Spleen (tissue), 11 donors: ENCODE results near the gene ETFDH. TPM values are rescaled to one million over a fixed set of nuclear protein-coding genes. Genes with fewer than 3 reads are reported as not detected.
A peak's percentile ranks its signal among the peaks of the same experiment; 100 is the strongest.
"Not testable (repeated sequence)": the region's sequence is repeated elsewhere in the genome, so short reads cannot be mapped to it uniquely, and the experiment has no call there.

Source experiments
- DNase-seq: peaks from one replicate; pipeline ENCODE4 v3.0.0-alpha.2; 2020
- H3K27ac ChIP-seq, 8 donors: fragments of 200-600 bp; sonication (generic) in 7 of 8; 1 replicate in 4 of 8; 2 replicates in 4 of 8; pipeline versions ENCODE4 v1.5.0 to v1.8.0; 2016 to 2021; ENCODE audit warnings: inconsistent platforms in 4 of 8, mild to moderate bottlenecking in 4 of 8, moderate library complexity in 1 of 8
- H3K27me3 ChIP-seq, 7 donors: fragments of 200-600 bp; sonication (generic) in 6 of 7; replicated peaks in 1 of 7; 1 replicate in 4 of 7; 2 replicates in 3 of 7; pipeline versions ENCODE4 v1.5.0 to v1.8.0; 2016 to 2021; ENCODE audit warnings: inconsistent platforms in 3 of 7, mild to moderate bottlenecking in 1 of 7
- H3K36me3 ChIP-seq, 6 donors: fragments of 200-600 bp; sonication (generic) in 5 of 6; 1 replicate in 4 of 6; 2 replicates in 2 of 6; pipeline versions ENCODE4 v1.5.0 to v1.8.0; 2016 to 2021; ENCODE audit warnings: inconsistent platforms in 2 of 6
- H3K4me1 ChIP-seq, 6 donors: fragments of 200-600 bp; sonication (generic) in 5 of 6; 1 replicate in 3 of 6; 2 replicates in 3 of 6; pipeline versions ENCODE4 v1.5.0 to v1.8.0; 2016 to 2021; ENCODE audit warnings: inconsistent platforms in 3 of 6
- H3K4me3 ChIP-seq, 8 donors: fragments of 200-600 bp; sonication (generic) in 7 of 8; 1 replicate in 4 of 8; 2 replicates in 4 of 8; pipeline versions ENCODE4 v1.5.0 to v1.8.0; 2016 to 2021; ENCODE audit warnings: inconsistent platforms in 4 of 8, mild to moderate bottlenecking in 4 of 8, moderate library complexity in 2 of 8
- H3K9me3 ChIP-seq, 8 donors: fragments of 200-600 bp; sonication (generic) in 7 of 8; 1 replicate in 4 of 8; 2 replicates in 4 of 8; pipeline versions ENCODE4 v1.5.0 to v1.8.0; 2016 to 2021; ENCODE audit warnings: inconsistent platforms in 4 of 8
- CTCF ChIP-seq, 11 experiments: fragments of 200-600 bp in 7 of 11; fragments of 450-650 bp in 4 of 11; sonication (generic) in 4 of 11; IDR thresholded peaks in 8 of 11; conservative IDR thresholded peaks in 3 of 11; 1 replicate in 7 of 11; 2 replicates in 4 of 11; pipeline versions ENCODE4 v1.4.0 to v1.8.0; 2016 to 2021; ENCODE audit warnings: antibody characterized with exemption in 11 of 11, inconsistent platforms in 4 of 11, mild to moderate bottlenecking in 1 of 11
- POLR2A ChIP-seq, 3 donors: fragments of 450-650 bp; IDR thresholded peaks; one replicate each; pipeline ENCODE4 v1.5.1; 2017; ENCODE audit warnings: antibody characterized with exemption in 3 of 3, mild to moderate bottlenecking in 1 of 3
- POLR2AphosphoS5 ChIP-seq, 3 donors: sonication (generic); formaldehyde crosslinking; IDR thresholded peaks; one replicate each; pipeline ENCODE4 v1.5.1; 2017; ENCODE audit warnings: antibody characterized with exemption in 3 of 3
- WGBS, 5 donors: extraction: QIAGEN DNeasy Blood & Tissue Kit in 3 of 5; methylation state at CpG; one replicate each; pipeline versions ENCODE4 v1.1.5 to v1.1.7; 2013 to 2018; 5-methylcytosine and 5-hydroxymethylcytosine counted together
- intact Hi-C: fragments of 100-400 bp; cut with DNase I; formaldehyde crosslinking; loops from one replicate; pipeline ENCODE4 v1.15.0; 2023; ENCODE audit warnings: low total_unique reads
- polyA plus RNA-seq, 3 donors: library from polyadenylated mRNA; stranded (reverse); fragments of 200-250 nt; gene quantifications; one replicate each; pipeline ENCODE4 v1.2.1, GENCODE V29; 2013
- total RNA-seq, 7 donors: library from RNA; depleted of rRNA in 3 of 7; stranded (reverse); fragments of >200 nt in 3 of 7; fragmentation: NEBNext Ultra II Directional in 4 of 7; extraction: Animal tissue kit (Norgen Biotek cat#: 25700) in 4 of 7; gene quantifications; one replicate each; pipeline versions ENCODE4 v1.1.0 to v1.2.1, GENCODE V29; 2016 to 2021
- donor health status: healthy with polysubstance abuse.
- donor health status: DM: no; HTN: no; CAD: no; lungs with moderate emphysema.
- donor health status: DM: no; HTN: no; CAD: no.
- donor health status: Bipolar disorder and iron deficiency.
- donor health status: healthy.
- donor health status: DM: no; HTN: no; CAD: no.
- donor health status: DM: yes; HTN: yes; CAD: no.

ETFDH gene
- total and polyA plus RNA-seq, 10 donors: 7.1 to 45.2 (median 24.2) TPM

GRCh38 chr4:158649111-158649680, 22.9 kb upstream of the ETFDH start:
- no peak for DNase-seq
- H3K36me3 ChIP-seq: no peaks in the 10 kb centered on the region
- peaks cover 0 to 12% (median 5%) of the 10 kb centered on the region in 6 donors for H3K4me1 ChIP-seq
- WGBS, 5 donors: 70 to 80% (median 71%) methylated on average over 4 of the region's 4 CpGs
- TF ChIP-seq CTCF (IDR thresholded peaks at IDR 0.05 in 8 of 11, conservative IDR thresholded peaks at IDR 0.05 in 3 of 11): no peak
- TF ChIP-seq POLR2AphosphoS5 (IDR thresholded peaks at IDR 0.05): no peak
- no peak for TF ChIP-seq POLR2A (IDR thresholded peaks at IDR 0.05)
- intact Hi-C loops: no loop called here
- no peak overlapping the region for H3K27ac ChIP-seq
- no peaks in the 10 kb centered on the region for H3K9me3 ChIP-seq
- H3K27me3 ChIP-seq: peaks cover 0 to 3% (median 0%) of the 10 kb centered on the region in 7 donors
- H3K4me3 ChIP-seq: no peak overlapping the region

- 5 to 16% (median 9%) methylated on average over 2 of the region's 2 CpGs for WGBS, 5 donors
- intact Hi-C loops: no loop called here
- Histone ChIP-seq H3K27me3 (peaks cover 0 to 4% (median 0%) of the 10 kb centered on the region in 7 donors), H3K27ac (no peak overlapping the region), H3K4me1 (peaks cover 0 to 12% (median 5%) of the 10 kb centered on the region in 6 donors), H3K9me3 (no peaks in the 10 kb centered on the region), H3K4me3 (peak overlapping the region in 1 of 8 donors; percentile 17), H3K36me3 (no peaks in the 10 kb centered on the region)
- DNase-seq: no peak
- no peak for TF ChIP-seq POLR2A (IDR thresholded peaks at IDR 0.05)
- no peak for TF ChIP-seq CTCF (IDR thresholded peaks at IDR 0.05 in 8 of 11, conservative IDR thresholded peaks at IDR 0.05 in 3 of 11)
- no peak for TF ChIP-seq POLR2AphosphoS5 (IDR thresholded peaks at IDR 0.05)
Observed at GRCh38 chr4:158652920-158653319, 19.2 kb upstream of the ETFDH start.

GRCh38 chr4:158656439-158656838, 15.7 kb upstream of the ETFDH start:
- 83 to 93% (median 85%) methylated on average over 1 of the region's 1 CpG for WGBS, 5 donors
- Histone ChIP-seq H3K36me3 (no peaks in the 10 kb centered on the region), H3K9me3 (no peaks in the 10 kb centered on the region), H3K27ac (no peak overlapping the region), H3K27me3 (peaks cover 0 to 4% (median 0%) of the 10 kb centered on the region in 7 donors), H3K4me1 (peaks cover 0 to 12% (median 5%) of the 10 kb centered on the region in 6 donors), H3K4me3 (no peak overlapping the region)
- DNase-seq: no peak
- TF ChIP-seq POLR2AphosphoS5 (IDR thresholded peaks at IDR 0.05): no peak
- TF ChIP-seq POLR2A (IDR thresholded peaks at IDR 0.05): no peak
- no peak for TF ChIP-seq CTCF (IDR thresholded peaks at IDR 0.05 in 8 of 11, conservative IDR thresholded peaks at IDR 0.05 in 3 of 11)
- intact Hi-C loops: no loop called here

GRCh38 chr4:158657291-158657690, 14.8 kb upstream of the ETFDH start:
- peaks cover 0 to 12% (median 5%) of the 10 kb centered on the region in 6 donors for H3K4me1 ChIP-seq
- WGBS, 5 donors: 90 to 94% (median 91%) methylated on average over 10 to 11 of the region's 11 CpGs
- DNase-seq: no peak
- H3K27ac ChIP-seq: no peak overlapping the region
- H3K27me3 ChIP-seq: peaks cover 0 to 4% (median 0%) of the 10 kb centered on the region in 7 donors
- H3K4me3 ChIP-seq: no peak overlapping the region
- intact Hi-C loops: no loop called here
- H3K36me3 ChIP-seq: no peaks in the 10 kb centered on the region
- TF ChIP-seq CTCF (IDR thresholded peaks at IDR 0.05 in 8 of 11, conservative IDR thresholded peaks at IDR 0.05 in 3 of 11) (no peak), POLR2AphosphoS5 (IDR thresholded peaks at IDR 0.05) (no peak), POLR2A (IDR thresholded peaks at IDR 0.05) (no peak)
- no peaks in the 10 kb centered on the region for H3K9me3 ChIP-seq

- H3K27ac ChIP-seq: peak overlapping the region in 2 of 8 donors; percentile 16 to 17
- H3K9me3 ChIP-seq, H3K4me3 ChIP-seq, H3K36me3 ChIP-seq, H3K27me3 ChIP-seq, intact Hi-C loops, DNase-seq: not testable (repeated sequence)
- 14 to 38% (median 21%) methylated on average over 4 of the region's 4 CpGs for WGBS, 5 donors
- peaks cover 0 to 20% (median 0%) of the 10 kb centered on the region in 6 donors for H3K4me1 ChIP-seq
Observed at GRCh38 chr4:158663255-158663654, 8.8 kb upstream of the ETFDH start.

- H3K9me3 ChIP-seq, H3K27me3 ChIP-seq, DNase-seq, intact Hi-C loops, H3K4me3 ChIP-seq, H3K36me3 ChIP-seq: not testable (repeated sequence)
- 47 to 69% (median 62%) methylated on average over 8 of the region's 8 CpGs for WGBS, 5 donors
- Histone ChIP-seq H3K27ac (peak overlapping the region in 2 of 8 donors; percentile 16 to 17), H3K4me1 (peaks cover 0 to 20% (median 0%) of the 10 kb centered on the region in 6 donors)
Observed at GRCh38 chr4:158663707-158664625, 8.1 kb upstream of the ETFDH start.
